ENCODE results near the gene MED15.
"Not testable (repeated sequence)": the region's sequence is repeated elsewhere in the genome, so short reads cannot be mapped to it uniquely, and the experiment has no call there.

MED15 gene

DNA sequence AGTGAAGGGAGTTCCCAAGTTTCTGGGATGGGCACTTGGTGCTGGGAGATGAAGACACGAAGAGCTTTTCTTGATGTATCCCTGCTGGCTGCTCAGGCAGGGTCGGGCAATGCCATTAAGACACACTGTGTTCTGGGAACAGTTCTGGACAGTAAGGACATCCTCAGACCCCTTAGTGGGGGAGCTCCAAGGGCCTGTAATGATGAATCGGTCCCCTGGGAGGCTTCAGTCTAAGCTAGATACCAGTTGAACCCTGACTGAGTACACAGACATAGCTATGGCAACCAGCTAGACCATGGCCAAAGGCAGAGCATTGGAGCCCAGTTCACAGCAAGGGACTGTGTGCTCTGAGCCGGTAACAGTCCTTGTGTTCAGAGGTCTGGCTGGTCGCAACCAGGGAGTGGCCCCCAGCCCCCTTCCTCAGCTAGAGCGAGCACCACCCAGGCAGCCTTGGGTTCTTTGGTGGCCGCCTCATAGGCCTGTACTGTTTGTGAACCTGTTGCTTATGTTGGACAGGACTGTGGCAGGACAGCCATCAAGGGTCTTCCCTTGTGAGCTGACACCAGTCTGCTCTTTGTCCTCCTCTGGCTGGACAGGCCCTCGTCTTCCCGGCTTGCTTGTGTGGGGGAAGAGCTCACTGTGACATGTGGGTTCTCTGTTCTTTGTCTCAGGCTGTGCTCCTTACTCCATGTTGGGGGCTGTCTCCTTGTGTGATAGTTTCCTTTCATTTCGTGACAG is 25.0 kb downstream of the MED15 start:
- DNase-seq: no peak

GRCh38 chr22:20533095-20533878 is 25.9 kb downstream of the MED15 start:
- DNase-seq: no peak

- DNase-seq: no peak
These were observed 26.5 kb downstream of the MED15 start for GRCh38 chr22:20533879-20534265.

DNA sequence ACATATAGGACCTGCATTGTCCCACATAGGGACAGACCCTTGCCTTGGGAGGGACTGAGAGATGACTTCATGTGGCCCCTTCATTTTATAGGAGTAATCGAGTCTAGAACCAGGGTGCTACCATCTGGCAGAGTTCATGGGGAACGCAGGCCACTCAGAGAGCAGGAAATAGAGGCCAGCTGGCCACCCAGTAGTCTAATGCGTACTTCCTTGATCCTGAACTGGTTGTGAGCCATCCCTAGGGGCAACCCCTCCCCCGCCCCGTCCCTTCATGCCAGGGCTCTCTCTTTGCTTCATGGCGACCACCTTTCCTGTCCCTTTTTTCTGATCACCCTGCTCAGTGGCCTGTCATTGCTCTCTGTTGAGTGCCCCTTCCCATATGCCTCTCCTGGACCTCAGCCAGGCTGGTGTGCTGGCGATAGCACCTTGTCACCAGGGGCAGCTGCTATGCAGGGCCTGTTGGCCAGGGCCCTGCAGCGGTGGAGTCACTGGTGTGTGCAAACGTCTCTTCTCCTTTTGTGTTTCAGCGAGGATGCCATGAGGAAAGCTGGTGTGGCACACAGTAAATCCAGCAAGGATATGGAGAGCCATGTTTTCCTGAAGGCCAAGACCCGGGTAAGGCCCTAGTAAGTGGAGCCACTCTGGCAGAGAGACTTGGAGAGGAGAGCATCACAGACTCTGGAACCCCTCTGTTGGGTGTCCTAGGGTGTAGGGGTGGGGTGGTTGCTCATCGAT is 29.3 kb downstream of the MED15 start:
- no peak for DNase-seq

GRCh38 chr22:20537325-20537756 is 29.9 kb downstream of the MED15 start:
- DNase-seq: no peak

DNA sequence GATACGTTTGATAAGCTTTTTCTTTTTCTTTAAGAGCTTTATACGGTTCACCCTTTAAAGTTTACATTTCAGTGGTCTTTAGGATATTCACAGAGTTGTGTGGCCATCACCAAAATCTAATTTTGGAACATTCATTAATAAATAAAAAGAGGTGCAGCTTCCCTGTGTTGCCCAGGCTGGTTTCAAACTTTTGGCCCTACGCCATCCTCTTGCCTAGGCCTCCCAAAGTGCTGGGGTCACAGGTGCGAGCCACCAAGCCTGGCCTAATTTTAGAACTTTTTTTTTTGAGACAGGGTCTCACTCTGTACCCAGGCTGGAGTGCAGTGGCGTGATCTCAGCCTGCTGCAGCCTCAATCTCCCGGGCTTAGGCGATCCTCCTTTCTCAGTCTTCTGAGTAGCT is 30.6 kb downstream of the MED15 start:
- DNase-seq: no peak

- not testable (repeated sequence) for DNase-seq
These were observed 31.5 kb downstream of the MED15 start for GRCh38 chr22:20538875-20539274.

DNA sequence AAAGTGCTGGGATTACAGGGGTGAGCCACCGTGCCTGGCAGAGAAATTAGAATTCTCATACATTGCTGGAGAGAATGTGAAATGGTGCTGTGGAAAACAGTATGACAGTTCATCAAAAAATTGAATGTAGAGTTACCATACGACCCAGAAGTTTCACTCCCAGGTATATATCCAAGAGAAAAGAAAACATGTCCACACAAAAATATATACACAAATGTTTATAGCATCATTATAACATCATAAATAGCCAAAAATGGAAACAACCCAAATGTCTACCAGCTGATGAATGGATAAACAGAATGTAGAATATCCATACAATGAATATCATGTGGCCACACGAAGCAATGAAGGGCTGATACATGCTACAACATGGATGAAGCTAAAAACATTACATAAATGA is 34.6 kb downstream of the MED15 start:
- no peak for DNase-seq

DNA sequence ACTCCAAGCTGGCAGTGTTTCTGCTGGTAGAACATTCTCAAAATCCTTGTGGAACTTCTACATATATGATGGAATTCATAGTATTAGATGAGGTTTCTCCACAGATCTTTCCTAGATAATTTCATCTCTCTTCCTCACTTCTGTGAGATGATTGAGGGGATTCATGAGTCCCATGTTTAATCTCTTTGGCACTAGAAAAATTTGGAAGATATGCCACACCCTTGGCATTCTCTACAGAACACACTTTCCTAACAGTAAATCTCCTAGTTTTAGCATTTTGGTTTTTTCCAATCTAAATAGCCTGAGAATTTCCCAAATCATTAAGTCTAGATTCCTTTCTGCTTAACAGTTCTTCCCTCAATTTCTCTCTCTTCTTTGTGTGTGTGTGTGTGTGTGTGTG is 35.3 kb downstream of the MED15 start:
- DNase-seq: no peak

DNA sequence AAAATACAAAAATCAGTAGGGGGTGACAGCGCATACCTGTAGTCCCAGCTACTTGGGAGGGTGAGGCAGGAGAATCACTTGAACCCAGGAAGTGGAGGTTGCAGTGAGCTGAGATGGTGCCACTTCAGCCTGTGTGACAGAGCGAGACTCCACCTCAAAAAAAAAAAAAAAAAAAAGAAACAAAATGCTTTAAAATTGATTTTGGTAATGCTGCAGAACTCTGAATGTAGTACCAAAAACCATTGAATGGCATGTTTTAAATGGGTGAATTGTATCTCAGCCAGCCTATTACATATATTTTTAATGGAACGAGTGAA is 37.9 kb downstream of the MED15 start:
- not testable (repeated sequence) for DNase-seq

GRCh38 chr22:20545681-20546521 is 38.5 kb downstream of the MED15 start:
- DNase-seq: no peak

DNA sequence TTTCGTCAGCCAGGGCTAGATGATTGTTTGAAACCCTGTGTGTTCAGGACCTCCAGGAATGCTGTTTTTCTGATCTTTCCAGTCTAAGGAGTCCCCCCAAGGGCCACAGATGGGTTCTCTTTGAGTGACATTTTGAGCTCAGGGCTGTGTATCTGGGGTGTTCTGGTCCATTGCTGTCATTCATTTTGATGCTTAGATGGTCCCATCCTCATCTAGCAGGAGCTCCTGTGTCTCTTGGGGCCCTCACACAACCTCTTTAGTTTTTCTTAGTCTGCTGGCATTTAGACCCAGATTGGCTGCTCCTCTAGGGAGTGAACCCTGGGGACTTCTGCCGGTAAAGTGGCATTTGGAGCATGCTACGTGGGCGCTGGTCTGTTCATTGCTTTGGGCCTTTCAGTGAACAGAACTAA is 39.1 kb downstream of the MED15 start:
- DNase-seq: no peak

DNA sequence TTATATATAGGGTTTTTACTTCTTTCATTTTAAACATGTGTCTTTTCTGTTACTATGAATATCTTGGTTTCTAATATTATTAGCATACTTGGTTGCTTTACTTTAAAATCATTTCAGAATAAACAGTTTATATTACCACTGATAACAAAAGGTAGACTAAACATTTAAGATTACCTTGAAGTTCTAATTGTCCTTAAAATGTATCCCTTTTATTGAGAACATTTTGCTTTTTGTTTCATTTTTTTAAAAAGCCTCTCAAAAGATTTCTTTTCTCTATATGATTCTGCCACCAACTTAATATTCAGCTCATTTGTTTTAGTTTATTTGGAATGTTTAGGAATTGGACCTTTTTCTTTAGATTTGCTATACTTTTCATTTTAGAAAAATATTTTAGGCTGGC is 39.6 kb downstream of the MED15 start:
- no peak for DNase-seq

DNA sequence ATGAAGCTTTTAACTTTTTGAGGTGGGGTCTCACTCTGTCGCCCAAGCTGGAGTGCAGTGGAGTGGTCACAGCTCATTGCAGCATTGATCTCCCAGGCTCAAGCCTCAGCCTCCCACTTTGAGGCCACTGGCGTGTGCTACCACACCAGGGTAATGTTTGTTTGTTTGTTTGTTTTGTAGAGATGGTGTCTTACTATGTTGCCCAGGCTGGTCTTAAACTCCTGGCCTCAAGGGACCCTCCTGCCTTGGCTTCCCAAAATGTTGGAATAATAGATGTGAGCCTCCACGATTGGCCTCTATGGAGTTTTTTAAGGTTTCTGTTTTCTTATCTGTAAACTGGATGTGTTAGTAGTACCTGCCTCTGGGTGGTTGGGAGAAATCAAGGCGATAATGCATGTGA is 41.4 kb downstream of the MED15 start:
- DNase-seq: no peak

GRCh38 chr22:20549232-20549841 is 41.9 kb downstream of the MED15 start:
- peak; percentile 25 for DNase-seq

DNA sequence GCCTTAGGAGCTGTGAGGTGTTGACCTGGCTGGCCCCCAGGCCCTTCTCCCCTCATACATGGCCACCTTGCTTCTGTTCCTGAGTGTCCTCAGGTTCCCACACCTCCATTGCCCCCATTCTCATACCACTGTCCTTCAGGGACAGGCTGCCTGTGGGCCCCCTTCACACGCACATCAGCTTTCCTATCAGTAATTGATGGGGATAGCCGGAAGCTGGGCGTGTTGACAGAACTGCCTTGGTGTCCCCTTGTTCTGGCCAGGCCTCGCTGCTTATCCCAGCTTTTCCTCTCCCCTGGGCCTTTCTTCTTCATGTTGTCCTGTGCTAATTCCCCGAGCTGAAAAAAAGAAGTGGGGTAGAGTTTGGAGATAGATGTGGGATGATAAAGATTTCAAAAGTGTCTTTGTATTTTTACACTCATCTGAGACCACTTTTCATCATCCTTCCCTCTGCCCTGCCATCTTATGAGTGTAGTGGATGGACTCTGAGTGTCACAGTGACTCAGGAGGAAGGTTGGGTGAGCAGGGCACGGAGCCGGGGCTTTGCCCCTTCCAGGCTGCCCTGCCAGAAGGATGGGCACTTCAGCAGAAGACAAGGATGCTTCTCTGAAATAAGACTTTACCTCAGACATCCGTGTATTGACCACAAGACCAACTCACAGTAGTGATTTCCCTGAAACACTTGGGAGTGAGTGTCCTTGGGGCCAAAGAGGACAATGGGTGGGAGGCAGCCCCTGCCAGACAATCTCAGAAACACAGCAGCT is 42.8 kb downstream of the MED15 start:
- DNase-seq: no peak

- no peak for DNase-seq
These were observed 43.7 kb downstream of the MED15 start for GRCh38 chr22:20550851-20551744.

- DNase-seq: no peak
These were observed 44.5 kb downstream of the MED15 start for GRCh38 chr22:20551805-20552442.

- DNase-seq: no peak
These were observed 45.3 kb downstream of the MED15 start for GRCh38 chr22:20552443-20553401.
